Mammary epithelial cell (primary cell): ENCODE results near the gene HS3ST2.

Experiments used
- CTCF ChIP-seq, 2 donors: IDR thresholded peaks in 1 of 2; conservative IDR thresholded peaks in 1 of 2; 2 replicates each; pipeline ENCODE4 v1.5.1; 2011 to 2012; ENCODE audit warnings: inconsistent platforms in 2 of 2, low read length in 2 of 2, mild to moderate bottlenecking in 2 of 2, control low read depth in 1 of 2, low read depth in 1 of 2; ENCODE audit not compliant: insufficient read depth in 1 of 2; ENCODE audit errors: extremely low read depth in 1 of 2
- EZH2 ChIP-seq: IDR thresholded peaks from 2 replicates; pipeline ENCODE4 v1.6.1; 2012; ENCODE audit warnings: low read length, inconsistent platforms, borderline replicate concordance

DNA sequence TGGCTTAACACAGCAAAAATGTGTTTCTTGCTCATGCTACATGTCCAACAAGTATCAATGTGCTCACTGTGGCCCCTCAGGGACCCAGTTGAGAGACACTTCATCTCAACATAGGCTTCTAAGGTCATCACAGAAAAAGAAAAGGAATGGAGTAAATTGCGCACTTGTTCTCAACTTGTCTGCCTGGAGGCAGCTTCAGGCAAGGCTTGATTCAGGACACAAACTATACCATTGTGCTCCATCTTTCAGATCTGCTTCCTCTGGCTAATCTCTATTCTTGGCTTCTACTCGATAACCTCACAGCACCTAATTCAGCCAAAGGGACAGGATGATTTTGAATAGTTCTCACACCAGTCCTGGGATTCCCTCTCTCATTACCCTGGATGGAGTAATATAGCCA, 35.6 kb downstream of the HS3ST2 start:
- TF ChIP-seq CTCF (conservative IDR thresholded peaks at IDR 0.05 in 1 of 2, IDR thresholded peaks at IDR 0.05 in 1 of 2; ENCODE audit: extremely low read depth in 1 of 2, insufficient read depth in 1 of 2, low read depth in 1 of 2, low read length in 2 of 2) (no peak), EZH2 (no peak)
